ENCODE data around the gene CCNA1.

- TF ChIP-seq CTCF (conservative IDR thresholded peaks at IDR 0.05; ENCODE audit: low read length) (no peak), EZH2phosphoT487 (IDR thresholded peaks at IDR 0.05; ENCODE audit: borderline replicate concordance) (no peak)
Measured at GRCh38 chr13:36413161-36413560, 19.1 kb upstream of the CCNA1 start.
